GM19193 (cell line): ENCODE results near the gene TRIO.

ENCODE experiments used
- POLR2A ChIP-seq: IDR thresholded peaks from 4 replicates; pipeline ENCODE4 v1.6.1; 2011; ENCODE audit not compliant: insufficient read depth, insufficient read length; ENCODE audit errors: extremely low read depth

The TRIO gene

GRCh38 chr5:14357851-14358250 is 214.7 kb downstream of the TRIO start:
- TF ChIP-seq POLR2A: no peak

GRCh38 chr5:14358536-14358935 is 215.4 kb downstream of the TRIO start:
- no peak for TF ChIP-seq POLR2A

GRCh38 chr5:14359069-14360043 is 216.2 kb downstream of the TRIO start:
- TF ChIP-seq POLR2A: no peak

- TF ChIP-seq POLR2A: no peak
Measured at GRCh38 chr5:14362491-14362890, 219.3 kb downstream of the TRIO start.

GRCh38 chr5:14364096-14364495 is 221.0 kb downstream of the TRIO start:
- TF ChIP-seq POLR2A: no peak

- no peak for TF ChIP-seq POLR2A
Measured at GRCh38 chr5:14364576-14365472, 221.7 kb downstream of the TRIO start.

- TF ChIP-seq POLR2A: no peak
Measured at GRCh38 chr5:14365831-14366430, 222.8 kb downstream of the TRIO start.

- TF ChIP-seq POLR2A: no peak
Measured at GRCh38 chr5:14366763-14367162, 223.6 kb downstream of the TRIO start.

- TF ChIP-seq POLR2A: no peak
Measured at GRCh38 chr5:14367364-14367763, 224.2 kb downstream of the TRIO start.

- no peak for TF ChIP-seq POLR2A
Measured at GRCh38 chr5:14369780-14370179, 226.6 kb downstream of the TRIO start.

GRCh38 chr5:14370386-14370785 is 227.2 kb downstream of the TRIO start:
- TF ChIP-seq POLR2A: no peak

GRCh38 chr5:14373685-14374084 is 230.5 kb downstream of the TRIO start:
- no peak for TF ChIP-seq POLR2A

- TF ChIP-seq POLR2A: no peak
Measured at GRCh38 chr5:14374100-14374499, 231.0 kb downstream of the TRIO start.

GRCh38 chr5:14376789-14377188 is 233.6 kb downstream of the TRIO start:
- no peak for TF ChIP-seq POLR2A
